ENCODE data around the gene MDM4.

GRCh38 chr1:204523605-204524215 lies 7.5 kb downstream of the MDM4 start:
- TF ChIP-seq BHLHE40 (IDR thresholded peaks at IDR 0.05; ENCODE audit: borderline replicate concordance) (no peak), FOXK2 (IDR thresholded peaks at IDR 0.05) (no peak), ARNT (IDR thresholded peaks at IDR 0.05) (no peak), SP1 (IDR thresholded peaks at IDR 0.05) (no peak), FOXM1 (IDR thresholded peaks at IDR 0.05; ENCODE audit: borderline replicate concordance) (no peak), LEF1 (IDR thresholded peaks at IDR 0.05; ENCODE audit: borderline replicate concordance) (no peak), NFRKB (IDR thresholded peaks at IDR 0.05) (no peak), FOXA1 (IDR thresholded peaks at IDR 0.05) (no peak), SUZ12 (IDR thresholded peaks at IDR 0.05) (no peak)
- TF ChIP-seq, protein P1, sequence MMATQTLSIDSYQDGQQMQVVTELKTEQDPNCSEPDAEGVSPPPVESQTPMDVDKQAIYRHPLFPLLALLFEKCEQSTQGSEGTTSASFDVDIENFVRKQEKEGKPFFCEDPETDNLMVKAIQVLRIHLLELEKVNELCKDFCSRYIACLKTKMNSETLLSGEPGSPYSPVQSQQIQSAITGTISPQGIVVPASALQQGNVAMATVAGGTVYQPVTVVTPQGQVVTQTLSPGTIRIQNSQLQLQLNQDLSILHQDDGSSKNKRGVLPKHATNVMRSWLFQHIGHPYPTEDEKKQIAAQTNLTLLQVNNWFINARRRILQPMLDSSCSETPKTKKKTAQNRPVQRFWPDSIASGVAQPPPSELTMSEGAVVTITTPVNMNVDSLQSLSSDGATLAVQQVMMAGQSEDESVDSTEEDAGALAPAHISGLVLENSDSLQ (IDR thresholded peaks at IDR 0.05) = no peak
